GM06990 (cell line): ENCODE data around the gene GOLGA1.

ENCODE experiments used
- DNase-seq: peaks from one replicate; pipeline ENCODE4 v3.0.0-alpha.2; 2011; ENCODE audit not compliant: insufficient read length; ENCODE audit errors: extremely low read depth
- H3K27me3 ChIP-seq: replicated peaks from 2 replicates; pipeline ENCODE4 v1.6.0; 2011; ENCODE audit warnings: low read length; ENCODE audit not compliant: control insufficient read depth, insufficient read depth
- H3K36me3 ChIP-seq: 2 replicates; pipeline ENCODE4 v1.5.1; 2011; ENCODE audit warnings: low read length; ENCODE audit not compliant: control insufficient read depth, insufficient read depth
- H3K4me3 ChIP-seq: replicated peaks from 2 replicates; pipeline ENCODE4 v1.5.1; 2011; ENCODE audit warnings: low read depth, mild to moderate bottlenecking, control low read depth, low read length
- TF ChIP-seq, protein P1 (sequence below): IDR thresholded peaks from 2 replicates; pipeline ENCODE4 v1.5.1; 2011; ENCODE audit warnings: low read length, control low read depth, mild to moderate bottlenecking, inconsistent platforms; ENCODE audit not compliant: insufficient read depth, poor library complexity, severe bottlenecking

Gene GOLGA1

DNA sequence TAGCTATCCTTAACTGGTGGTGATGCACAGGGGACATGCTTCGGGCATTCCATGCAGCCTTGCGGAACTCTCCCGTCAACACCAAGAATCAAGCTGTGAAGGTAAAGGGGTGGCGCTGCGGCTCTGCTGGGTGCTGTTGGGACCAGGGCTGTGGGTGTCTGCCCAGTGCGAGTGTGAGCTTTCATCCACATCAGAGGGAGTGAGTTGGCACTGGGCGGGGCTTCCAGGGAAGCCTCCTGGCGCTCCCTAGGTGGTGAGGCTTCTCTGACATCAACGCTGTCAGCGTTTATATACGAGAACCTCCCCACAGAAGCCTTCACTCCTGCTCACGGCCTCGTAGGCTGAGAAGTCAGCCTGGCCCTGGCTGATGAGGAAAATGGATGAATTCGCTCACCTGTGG is 67.2 kb downstream of the GOLGA1 start:
- no peak overlapping the region for H3K4me3 ChIP-seq
- DNase-seq: no peak
- peaks cover 41% of the 10 kb centered on the region for H3K36me3 ChIP-seq
- H3K27me3 ChIP-seq: no peaks in the 10 kb centered on the region
- TF ChIP-seq, protein P1, sequence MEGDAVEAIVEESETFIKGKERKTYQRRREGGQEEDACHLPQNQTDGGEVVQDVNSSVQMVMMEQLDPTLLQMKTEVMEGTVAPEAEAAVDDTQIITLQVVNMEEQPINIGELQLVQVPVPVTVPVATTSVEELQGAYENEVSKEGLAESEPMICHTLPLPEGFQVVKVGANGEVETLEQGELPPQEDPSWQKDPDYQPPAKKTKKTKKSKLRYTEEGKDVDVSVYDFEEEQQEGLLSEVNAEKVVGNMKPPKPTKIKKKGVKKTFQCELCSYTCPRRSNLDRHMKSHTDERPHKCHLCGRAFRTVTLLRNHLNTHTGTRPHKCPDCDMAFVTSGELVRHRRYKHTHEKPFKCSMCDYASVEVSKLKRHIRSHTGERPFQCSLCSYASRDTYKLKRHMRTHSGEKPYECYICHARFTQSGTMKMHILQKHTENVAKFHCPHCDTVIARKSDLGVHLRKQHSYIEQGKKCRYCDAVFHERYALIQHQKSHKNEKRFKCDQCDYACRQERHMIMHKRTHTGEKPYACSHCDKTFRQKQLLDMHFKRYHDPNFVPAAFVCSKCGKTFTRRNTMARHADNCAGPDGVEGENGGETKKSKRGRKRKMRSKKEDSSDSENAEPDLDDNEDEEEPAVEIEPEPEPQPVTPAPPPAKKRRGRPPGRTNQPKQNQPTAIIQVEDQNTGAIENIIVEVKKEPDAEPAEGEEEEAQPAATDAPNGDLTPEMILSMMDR: no peak

DNA sequence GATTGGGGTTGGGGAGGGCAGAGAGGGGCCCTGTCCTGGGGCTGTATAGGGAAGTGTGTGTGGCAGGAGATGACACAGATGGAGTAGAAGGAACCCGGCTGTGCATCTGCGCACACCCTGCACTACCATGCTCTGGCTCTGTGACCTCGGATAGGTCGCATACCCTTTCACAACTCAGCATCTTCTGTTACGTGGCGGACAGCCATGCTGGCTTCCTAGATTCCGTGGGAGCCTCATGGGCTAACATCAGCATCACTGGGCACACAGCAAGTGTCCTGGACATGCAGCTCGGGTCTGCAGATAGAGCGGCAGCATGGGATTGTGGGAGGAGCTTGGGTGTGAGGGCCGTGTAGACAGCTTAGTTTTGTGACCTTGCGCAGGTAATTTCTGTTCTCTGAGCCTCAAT is 69.7 kb downstream of the GOLGA1 start:
- Histone ChIP-seq H3K36me3 (peaks cover 33% of the 10 kb centered on the region), H3K4me3 (peak overlapping the region; percentile 96), H3K27me3 (no peaks in the 10 kb centered on the region)
- no peak for DNase-seq
- TF ChIP-seq, protein P1: no peak

DNA sequence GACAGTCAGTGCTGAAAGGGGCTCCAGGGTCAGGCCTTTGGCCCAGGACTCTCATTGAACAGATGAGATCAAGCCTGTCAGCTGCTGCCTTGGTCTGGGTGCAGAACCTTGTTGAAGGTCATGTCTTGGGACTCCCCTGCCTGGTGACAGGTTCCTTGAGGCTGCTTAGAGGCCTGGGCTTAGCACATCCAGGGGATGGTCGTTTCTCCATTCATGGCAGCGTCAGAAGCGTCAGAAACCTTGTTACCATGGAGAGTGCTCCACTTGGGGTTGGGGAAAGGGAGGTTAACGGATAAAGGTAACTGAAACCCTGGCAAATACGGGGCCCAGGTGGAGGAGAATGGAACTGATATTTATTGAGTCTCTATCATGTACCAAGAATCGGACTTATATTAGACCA is 70.2 kb downstream of the GOLGA1 start:
- H3K36me3 ChIP-seq: peaks cover 30% of the 10 kb centered on the region
- H3K4me3 ChIP-seq: peak overlapping the region; percentile 96
- TF ChIP-seq, protein P1: no peak
- H3K27me3 ChIP-seq: no peaks in the 10 kb centered on the region
- DNase-seq: no peak

DNA sequence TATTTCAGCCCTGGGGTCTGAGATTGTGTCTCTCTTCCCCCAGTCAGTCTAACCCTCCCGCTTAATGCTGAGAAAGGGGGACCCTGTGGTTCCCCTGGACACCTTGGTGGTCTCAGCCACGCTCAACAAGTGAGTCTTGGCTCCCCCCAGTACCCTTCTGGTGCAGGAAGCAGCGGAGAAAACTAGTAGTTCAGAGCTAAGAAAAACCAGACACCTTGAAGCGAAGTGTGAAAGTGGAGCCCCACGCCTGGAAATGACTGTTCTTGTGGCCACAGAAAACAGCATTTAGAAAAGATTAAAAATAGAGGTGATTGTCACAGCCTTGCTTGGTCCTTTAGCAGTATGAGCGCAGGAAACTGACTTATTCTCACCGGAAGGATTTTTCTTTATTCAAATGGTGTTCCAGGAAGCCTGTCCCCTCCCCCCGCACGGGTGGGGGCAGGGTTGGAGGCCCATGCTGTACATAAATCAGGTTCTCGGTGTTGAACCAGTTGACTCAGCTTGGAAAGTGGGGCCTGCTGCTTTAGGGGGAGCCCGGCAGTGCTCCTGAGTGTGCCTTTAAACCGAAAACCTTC is 70.8 kb downstream of the GOLGA1 start:
- TF ChIP-seq, protein P1: no peak
- no peaks in the 10 kb centered on the region for H3K27me3 ChIP-seq
- peak; percentile 91 for DNase-seq
- peak overlapping the region; percentile 96 for H3K4me3 ChIP-seq
- peaks cover 23% of the 10 kb centered on the region for H3K36me3 ChIP-seq

DNA sequence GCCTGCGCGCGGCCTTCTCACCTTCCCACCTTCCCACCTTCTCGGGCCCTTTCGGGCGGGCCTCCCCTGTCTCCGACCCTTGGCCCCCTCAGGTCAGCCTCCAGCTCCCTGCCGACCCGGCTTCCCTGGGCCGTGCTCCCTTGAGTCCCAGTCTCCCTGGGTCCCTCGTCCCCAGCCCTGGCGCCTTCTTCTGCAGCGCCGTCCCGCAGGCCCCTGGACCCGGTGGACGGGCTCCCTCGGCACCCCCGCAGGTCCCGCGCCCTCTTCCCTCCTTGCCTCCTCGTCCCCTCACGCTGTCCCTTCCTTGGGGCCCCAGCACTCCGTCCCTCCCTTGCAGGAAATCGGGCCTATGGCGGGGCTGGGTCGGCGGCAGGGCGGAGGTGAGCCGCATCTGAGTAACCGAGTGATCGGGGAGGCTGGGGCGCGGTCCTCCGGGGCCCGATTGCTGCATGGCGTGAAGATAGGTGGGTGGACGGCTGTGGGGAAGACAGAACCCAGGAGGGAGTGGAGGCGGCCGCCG is 71.4 kb downstream of the GOLGA1 start:
- H3K36me3 ChIP-seq: peaks cover 22% of the 10 kb centered on the region
- TF ChIP-seq, protein P1: no peak
- peak overlapping the region; percentile 96 for H3K4me3 ChIP-seq
- no peaks in the 10 kb centered on the region for H3K27me3 ChIP-seq
- no peak for DNase-seq
